Measurements from ENCODE around the gene ATP13A3. TPM values are rescaled to one million over a fixed set of nuclear protein-coding genes. Genes with fewer than 3 reads are reported as not detected.

The ATP13A3 gene
- total and polyA plus RNA-seq, 2 donors (not counting 1 experiment from before 2014, with no cell fraction given): 6.1 to 61.1 TPM

DNA sequence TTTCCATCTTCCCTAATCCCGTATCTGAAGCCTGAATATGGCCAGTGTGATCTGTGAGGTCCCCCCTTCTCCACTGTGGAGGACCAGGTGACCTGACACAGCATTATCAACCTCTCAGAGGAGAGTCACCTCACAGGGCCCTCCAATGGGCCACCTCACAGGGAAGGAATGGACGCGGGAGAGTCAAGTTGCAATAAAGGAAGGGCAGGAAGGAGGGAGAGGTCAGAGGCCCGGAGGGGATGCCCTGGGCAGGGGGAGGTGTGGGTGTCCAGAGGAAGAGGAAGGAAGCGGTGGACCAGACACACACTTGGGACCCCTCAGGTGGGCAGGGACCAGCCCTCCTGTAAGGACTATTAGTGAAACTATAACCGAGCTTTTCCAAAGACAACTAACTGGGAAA lies 102.6 kb downstream of the ATP13A3 start:
- ATAC-seq (ENCODE audit: low read depth) (no peak), DNase-seq (no peak)
- H3K4me3 ChIP-seq (ENCODE audit: control extremely low read depth in 1 of 5, extremely low read depth in 1 of 5, insufficient read depth in 1 of 5, low read depth in 2 of 5, low read length in 4 of 5): no peak overlapping the region
- H3K9me3 ChIP-seq (ENCODE audit: control extremely low read depth in 1 of 3, control insufficient read depth in 2 of 3, insufficient read depth in 1 of 3, low read length in 2 of 3): peaks cover 0 to under 1% (median 0%) of the 10 kb centered on the region in 3 donors
- no peaks in the 10 kb centered on the region for H3K79me2 ChIP-seq (ENCODE audit: control insufficient read depth, insufficient read depth, low read length)
- 79% methylated on average over 5 of the region's 6 CpGs for WGBS (ENCODE audit: insufficient coverage)
- peaks cover 0 to 6% (median 1%) of the 10 kb centered on the region in 4 experiments for H3K27me3 ChIP-seq (replicated peaks in 1 of 4; ENCODE audit: control extremely low read depth in 1 of 4, control insufficient read depth in 3 of 4, insufficient read depth in 4 of 4, low read length in 3 of 4)
- Mint-ChIP-seq H3K27me3 (peaks cover 25% of the 10 kb centered on the region), H3K4me1 (no peaks in the 10 kb centered on the region), H3K9me3 (ENCODE audit: insufficient read depth) (no peaks in the 10 kb centered on the region), H3K27ac (no peak overlapping the region), H3K4me3 (no peak overlapping the region)
- no peaks in the 10 kb centered on the region for H4K20me1 ChIP-seq (ENCODE audit: control insufficient read depth, insufficient read depth, low read length, poor library complexity, severe bottlenecking)
- ChIA-PET POLR2A (no interaction called here), CTCF (no interaction called here)
- intact Hi-C loops (cut with micrococcal nuclease): no loop called here
- H3K9ac ChIP-seq (ENCODE audit: low read length): no peak overlapping the region
- TF ChIP-seq EZH2 (IDR thresholded peaks at IDR 0.05; ENCODE audit: borderline replicate concordance, insufficient read depth, low read depth, low read length, poor library complexity, severe bottlenecking): no peak
- TF ChIP-seq, protein P1, sequence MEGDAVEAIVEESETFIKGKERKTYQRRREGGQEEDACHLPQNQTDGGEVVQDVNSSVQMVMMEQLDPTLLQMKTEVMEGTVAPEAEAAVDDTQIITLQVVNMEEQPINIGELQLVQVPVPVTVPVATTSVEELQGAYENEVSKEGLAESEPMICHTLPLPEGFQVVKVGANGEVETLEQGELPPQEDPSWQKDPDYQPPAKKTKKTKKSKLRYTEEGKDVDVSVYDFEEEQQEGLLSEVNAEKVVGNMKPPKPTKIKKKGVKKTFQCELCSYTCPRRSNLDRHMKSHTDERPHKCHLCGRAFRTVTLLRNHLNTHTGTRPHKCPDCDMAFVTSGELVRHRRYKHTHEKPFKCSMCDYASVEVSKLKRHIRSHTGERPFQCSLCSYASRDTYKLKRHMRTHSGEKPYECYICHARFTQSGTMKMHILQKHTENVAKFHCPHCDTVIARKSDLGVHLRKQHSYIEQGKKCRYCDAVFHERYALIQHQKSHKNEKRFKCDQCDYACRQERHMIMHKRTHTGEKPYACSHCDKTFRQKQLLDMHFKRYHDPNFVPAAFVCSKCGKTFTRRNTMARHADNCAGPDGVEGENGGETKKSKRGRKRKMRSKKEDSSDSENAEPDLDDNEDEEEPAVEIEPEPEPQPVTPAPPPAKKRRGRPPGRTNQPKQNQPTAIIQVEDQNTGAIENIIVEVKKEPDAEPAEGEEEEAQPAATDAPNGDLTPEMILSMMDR (IDR thresholded peaks at IDR 0.05): no peak
- H2AFZ ChIP-seq (ENCODE audit: insufficient read depth, low read depth, low read length, poor library complexity, severe bottlenecking): no peak overlapping the region
- H3K4me1 ChIP-seq (ENCODE audit: control insufficient read depth in 2 of 2, insufficient read depth in 2 of 2, low read length in 2 of 2): no peaks in the 10 kb centered on the region
- H3K36me3 ChIP-seq (replicated peaks in 1 of 2; ENCODE audit: control extremely low read depth in 1 of 2, control insufficient read depth in 1 of 2, extremely low read depth in 1 of 2, insufficient read depth in 2 of 2, low read length in 1 of 2): no peaks in the 10 kb centered on the region
- no peak overlapping the region for H3K4me2 ChIP-seq (replicated peaks; ENCODE audit: low read depth, low read length, poor library complexity, severe bottlenecking)
- H3K27ac ChIP-seq (ENCODE audit: low read length in 2 of 2): no peak overlapping the region

DNA sequence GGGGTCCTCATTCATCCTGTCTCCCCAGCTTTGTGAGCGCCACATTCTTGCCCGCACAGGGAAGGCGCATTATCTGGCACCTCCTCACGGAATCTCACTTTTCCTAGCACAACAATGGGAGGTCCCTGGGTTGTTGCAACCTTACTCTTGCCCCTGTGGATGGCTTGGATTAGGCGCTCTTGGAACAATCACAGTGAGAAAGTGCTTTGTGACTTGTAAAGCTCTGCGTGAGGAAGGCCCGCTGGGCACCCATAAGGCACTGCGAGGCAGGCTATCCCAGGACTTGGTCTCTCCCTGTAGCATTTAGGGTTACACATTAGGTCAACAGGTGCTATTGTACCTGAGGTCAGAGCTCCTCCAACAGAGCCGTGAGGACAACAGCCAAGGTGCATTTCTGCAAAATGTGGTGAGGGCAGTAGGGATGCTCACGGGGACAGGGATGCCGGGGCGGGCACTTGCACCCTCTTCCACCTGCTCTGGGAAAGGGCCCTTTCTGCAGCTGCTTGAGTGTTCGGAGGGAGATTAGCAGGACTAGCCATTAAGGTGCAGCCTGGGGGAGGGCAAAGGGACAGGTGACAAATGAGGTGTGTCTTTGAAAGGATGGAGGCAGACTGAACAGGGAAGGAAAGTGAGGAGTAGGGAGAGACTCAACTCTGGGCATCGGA lies 103.4 kb downstream of the ATP13A3 start:
- H3K27me3 Mint-ChIP-seq: peaks cover 30% of the 10 kb centered on the region
- TF ChIP-seq, protein P1 (IDR thresholded peaks at IDR 0.05): no peak
- TF ChIP-seq EZH2 (IDR thresholded peaks at IDR 0.05; ENCODE audit: borderline replicate concordance, insufficient read depth, low read depth, low read length, poor library complexity, severe bottlenecking): no peak
- no peak overlapping the region for H3K4me2 ChIP-seq (replicated peaks; ENCODE audit: low read depth, low read length, poor library complexity, severe bottlenecking)
- H3K4me1 ChIP-seq (ENCODE audit: control insufficient read depth in 2 of 2, insufficient read depth in 2 of 2, low read length in 2 of 2): no peaks in the 10 kb centered on the region
- no peak overlapping the region for H3K4me3 ChIP-seq (ENCODE audit: control extremely low read depth in 1 of 5, extremely low read depth in 1 of 5, insufficient read depth in 1 of 5, low read depth in 2 of 5, low read length in 4 of 5)
- H3K4me3 Mint-ChIP-seq: no peak overlapping the region
- WGBS (ENCODE audit: insufficient coverage): 92% methylated on average over 10 of the region's 14 CpGs
- peaks cover 0 to 6% (median 1%) of the 10 kb centered on the region in 4 experiments for H3K27me3 ChIP-seq (replicated peaks in 1 of 4; ENCODE audit: control extremely low read depth in 1 of 4, control insufficient read depth in 3 of 4, insufficient read depth in 4 of 4, low read length in 3 of 4)
- no peaks in the 10 kb centered on the region for H3K9me3 Mint-ChIP-seq (ENCODE audit: insufficient read depth)
- no peaks in the 10 kb centered on the region for H4K20me1 ChIP-seq (ENCODE audit: control insufficient read depth, insufficient read depth, low read length, poor library complexity, severe bottlenecking)
- H3K27ac ChIP-seq (ENCODE audit: low read length in 2 of 2): no peak overlapping the region
- H3K36me3 ChIP-seq (replicated peaks in 1 of 2; ENCODE audit: control extremely low read depth in 1 of 2, control insufficient read depth in 1 of 2, extremely low read depth in 1 of 2, insufficient read depth in 2 of 2, low read length in 1 of 2): no peaks in the 10 kb centered on the region
- no peaks in the 10 kb centered on the region for H3K9me3 ChIP-seq (ENCODE audit: control extremely low read depth in 1 of 3, control insufficient read depth in 2 of 3, insufficient read depth in 1 of 3, low read length in 2 of 3)
- intact Hi-C loops (cut with micrococcal nuclease): no loop called here
- no peak overlapping the region for H2AFZ ChIP-seq (ENCODE audit: insufficient read depth, low read depth, low read length, poor library complexity, severe bottlenecking)
- no peaks in the 10 kb centered on the region for H3K4me1 Mint-ChIP-seq
- no peak overlapping the region for H3K9ac ChIP-seq (ENCODE audit: low read length)
- H3K79me2 ChIP-seq (ENCODE audit: control insufficient read depth, insufficient read depth, low read length): no peaks in the 10 kb centered on the region
- DNase-seq (no peak), ATAC-seq (ENCODE audit: low read depth) (no peak)
- CTCF ChIA-PET: no interaction called here
- no peak overlapping the region for H3K27ac Mint-ChIP-seq
- POLR2A ChIA-PET: no interaction called here

Data from B cell (primary cell).